ENCODE data around the gene KRT7. TPM values are rescaled to one million over a fixed set of nuclear protein-coding genes. Genes with fewer than 3 reads are reported as not detected.
A peak's percentile ranks its signal among the peaks of the same experiment; 100 is the strongest.

Gene KRT7
- total RNA-seq, 4 donors from 2014 or later, result 333 to 826 (median 460) TPM

DNA sequence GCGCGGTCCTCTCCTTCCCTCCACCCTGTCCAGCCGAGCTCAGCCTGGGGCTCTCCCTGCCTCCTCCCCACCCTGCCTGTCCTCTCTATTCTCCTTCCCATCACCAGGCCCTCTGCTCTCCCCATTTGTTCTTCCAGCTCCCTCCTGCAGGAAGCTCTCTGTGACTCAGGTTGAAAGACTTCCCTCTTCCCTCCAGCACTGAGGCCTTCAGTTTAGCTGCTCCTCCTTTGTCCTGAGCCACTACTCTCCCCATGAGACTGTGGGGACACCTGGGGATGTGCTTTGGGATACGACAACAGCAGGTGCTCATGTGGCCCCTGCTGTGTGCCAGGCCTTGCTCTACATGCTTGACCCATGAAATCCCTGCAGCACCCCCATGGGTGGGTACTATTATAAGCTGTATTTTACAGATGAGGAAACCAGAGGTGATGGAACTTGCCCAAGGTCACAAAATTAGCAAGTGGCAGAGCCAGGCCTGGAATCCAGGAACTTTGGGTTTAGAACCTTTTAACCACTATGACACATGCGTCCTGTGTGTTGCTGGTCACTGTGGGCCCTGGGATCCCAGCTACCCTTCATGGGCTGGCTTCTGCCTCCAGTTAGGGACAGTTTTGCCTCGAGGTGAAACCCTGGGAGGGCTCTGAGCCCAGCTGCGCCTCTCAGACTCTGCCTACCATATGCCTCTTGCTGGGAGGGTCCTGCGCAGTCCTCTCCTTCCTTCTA lies 46.8 kb upstream of the KRT7 start:
- TF ChIP-seq POLR2A (IDR thresholded peaks at IDR 0.05) (no peak), CTCF (IDR thresholded peaks at IDR 0.05) (no peak)
- Histone ChIP-seq H3K27ac (no peak overlapping the region), H3K4me1 (peaks cover 25 to 44% of the 10 kb centered on the region in 2 donors), H3K4me3 (replicated peaks in 1 of 3) (no peak overlapping the region), H3K27me3 (no peaks in the 10 kb centered on the region), H3K9me3 (no peaks in the 10 kb centered on the region), H3K36me3 (no peaks in the 10 kb centered on the region)
- WGBS, 2 donors, result 88 to 94% methylated on average over 8 of the region's 8 CpGs
- intact Hi-C loops (cut with DNase I), result no loop called here
- no peak for DNase-seq

- Histone ChIP-seq H3K36me3 (no peaks in the 10 kb centered on the region), H3K27ac (no peak overlapping the region), H3K4me1 (peaks cover 33 to 54% of the 10 kb centered on the region in 2 donors), H3K4me3 (replicated peaks in 1 of 3) (no peak overlapping the region), H3K27me3 (no peaks in the 10 kb centered on the region), H3K9me3 (no peaks in the 10 kb centered on the region)
- 77 to 87% methylated on average over 5 to 11 of the region's 11 CpGs for WGBS, 2 donors
- DNase-seq, result no peak
- intact Hi-C loops (cut with DNase I), result no loop called here
- no peak for TF ChIP-seq CTCF (IDR thresholded peaks at IDR 0.05)
- no peak for TF ChIP-seq POLR2A (IDR thresholded peaks at IDR 0.05)
Observed at GRCh38 chr12:52187206-52187605, 45.8 kb upstream of the KRT7 start.

DNA sequence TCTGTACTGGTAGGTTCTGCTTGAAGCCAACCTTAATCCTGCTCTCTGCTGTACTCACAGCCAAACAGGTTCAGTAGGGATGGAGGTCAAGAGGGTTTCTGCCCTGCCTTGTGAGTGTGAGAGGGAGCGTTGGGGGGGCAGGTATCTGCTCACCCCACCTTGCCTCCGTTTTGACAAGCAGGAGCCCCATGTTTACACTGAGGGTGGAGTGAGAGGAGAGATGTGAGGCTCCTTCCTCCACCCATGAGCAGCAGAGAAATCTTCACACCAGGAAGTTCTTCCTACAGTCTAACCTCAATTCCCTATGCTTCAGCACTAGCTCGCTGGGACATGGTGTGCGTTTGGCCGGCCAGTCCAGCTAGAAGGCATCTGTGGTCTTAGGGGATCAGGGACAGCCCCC lies 45.4 kb upstream of the KRT7 start:
- intact Hi-C loops (cut with DNase I), result no loop called here

GRCh38 chr12:52188658-52189057 lies 44.4 kb upstream of the KRT7 start:
- H3K27ac ChIP-seq, result no peak overlapping the region
- intact Hi-C loops (cut with DNase I), result no loop called here
- no peak for DNase-seq
- WGBS, 2 donors, result 90 to 92% methylated on average over 7 of the region's 7 CpGs
- H3K36me3 ChIP-seq, result no peaks in the 10 kb centered on the region
- TF ChIP-seq POLR2A (IDR thresholded peaks at IDR 0.05) (no peak), CTCF (IDR thresholded peaks at IDR 0.05) (no peak)
- no peak overlapping the region for H3K4me3 ChIP-seq (replicated peaks in 1 of 3)
- no peaks in the 10 kb centered on the region for H3K9me3 ChIP-seq
- H3K27me3 ChIP-seq, result no peaks in the 10 kb centered on the region
- H3K4me1 ChIP-seq, result peaks cover 39 to 58% of the 10 kb centered on the region in 2 donors

More for the DNA sequence above, 45.4 kb upstream of the KRT7 start:
- Histone ChIP-seq H3K4me3 (replicated peaks in 1 of 3) (no peak overlapping the region), H3K36me3 (no peaks in the 10 kb centered on the region), H3K27me3 (no peaks in the 10 kb centered on the region), H3K9me3 (no peaks in the 10 kb centered on the region), H3K27ac (no peak overlapping the region), H3K4me1 (peaks cover 36 to 58% of the 10 kb centered on the region in 2 donors)
- no peak for DNase-seq
- WGBS, 2 donors, result 92 to 96% methylated on average over 4 to 5 of the region's 5 CpGs
- TF ChIP-seq POLR2A (IDR thresholded peaks at IDR 0.05), result no peak
- no peak for TF ChIP-seq CTCF (IDR thresholded peaks at IDR 0.05)

DNA sequence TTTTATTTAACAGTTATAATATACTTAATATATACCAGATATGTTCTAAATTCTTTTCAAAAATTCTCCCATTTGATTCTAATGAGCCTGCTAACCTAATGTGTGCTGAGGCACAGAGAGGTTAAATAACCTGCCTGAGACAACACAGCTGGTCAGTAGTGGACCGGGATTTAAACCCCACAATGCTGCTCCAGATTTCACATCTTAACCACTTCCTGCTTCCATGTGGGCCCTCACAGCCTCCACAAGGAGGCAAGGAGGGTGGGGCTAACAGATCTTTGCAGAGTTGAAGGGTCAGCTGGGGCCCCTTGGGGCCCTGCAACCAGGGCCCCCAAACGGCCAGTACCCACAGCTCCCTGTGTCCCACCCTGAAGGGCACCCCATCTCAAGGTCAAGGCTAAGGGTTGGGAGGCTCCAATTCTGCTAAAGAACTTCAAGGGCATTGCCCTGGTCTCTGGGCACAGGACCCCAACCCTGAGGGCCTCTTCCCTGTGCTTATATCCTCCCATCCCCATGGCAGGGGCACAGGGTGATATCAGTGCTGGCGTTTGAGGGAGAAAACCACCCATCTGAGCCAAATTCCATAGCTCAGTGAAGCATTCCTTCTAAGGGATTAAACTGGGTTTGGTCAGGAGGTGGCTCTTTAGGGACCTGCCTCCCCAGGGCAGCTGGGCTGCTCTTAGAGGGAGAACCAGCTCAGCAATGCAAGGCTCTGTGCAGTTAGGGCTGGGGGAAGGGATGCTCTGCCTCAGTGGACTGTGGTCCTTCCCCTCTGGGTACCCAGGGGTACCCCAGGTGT lies 43.5 kb upstream of the KRT7 start:
- DNase-seq, result peak; percentile 64 to 78
- no peaks in the 10 kb centered on the region for H3K36me3 ChIP-seq
- no peak overlapping the region for H3K4me3 ChIP-seq (replicated peaks in 1 of 3)
- WGBS, 2 donors, result 33 to 60% methylated on average over 3 of the region's 3 CpGs
- TF ChIP-seq POLR2A (IDR thresholded peaks at IDR 0.05) (peak in 1 of 2 donors; percentile 60), CTCF (IDR thresholded peaks at IDR 0.05) (no peak)
- H3K9me3 ChIP-seq, result no peaks in the 10 kb centered on the region
- no peaks in the 10 kb centered on the region for H3K27me3 ChIP-seq
- peaks cover 37 to 61% of the 10 kb centered on the region in 2 donors for H3K4me1 ChIP-seq
- intact Hi-C loops (cut with DNase I), result no loop called here
- peak overlapping the region; percentile 71 to 97 (median 82) for H3K27ac ChIP-seq

All from thyroid gland (tissue), 4 donors.